Lung microvascular endothelial cell (primary cell): ENCODE measurements around the gene ERP27. TPM values are rescaled to one million over a fixed set of nuclear protein-coding genes. Genes with fewer than 3 reads are reported as not detected.

Experiments
- DNase-seq, 2 donors: peaks; one replicate each; pipeline versions ENCODE4 v3.0.0 to v3.0.0-alpha.2; 2010; ENCODE audit warnings: low read depth in 2 of 2
- total RNA-seq: library from RNA; depleted of rRNA; stranded (reverse); fragments of >200 nt; gene quantifications from 2 replicates; pipeline ENCODE4 v1.2.1, GENCODE V29; 2014

ERP27 gene
- 0.22 TPM in 1 of 2 replicates, not detected in the other for total RNA-seq

DNA sequence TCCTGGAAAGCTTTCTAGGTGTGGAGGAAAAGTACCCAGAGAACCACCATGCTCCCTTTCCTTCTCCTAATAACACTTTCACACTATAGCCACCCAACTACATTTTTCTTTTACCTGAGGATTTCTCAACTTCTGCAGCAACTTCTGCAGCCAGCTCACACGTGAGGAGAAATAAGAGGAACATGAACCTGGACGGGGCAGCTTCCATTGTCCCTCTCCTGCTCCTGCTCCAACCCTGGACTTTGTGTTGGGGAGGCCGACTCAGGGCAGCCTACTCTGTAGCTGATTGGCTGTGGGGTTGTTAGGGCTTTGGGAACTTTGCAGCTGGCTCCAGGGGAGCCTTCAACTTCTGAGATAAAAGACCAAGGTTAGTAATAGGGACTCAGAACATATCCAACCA, at the start of gene ERP27:
Gene ERP27, minus strand, starts transcription at position 237 of the 400 bp plus-strand sequence. Its CDS starts 29 bp downstream, at position 208.
- no peak for DNase-seq

DNA sequence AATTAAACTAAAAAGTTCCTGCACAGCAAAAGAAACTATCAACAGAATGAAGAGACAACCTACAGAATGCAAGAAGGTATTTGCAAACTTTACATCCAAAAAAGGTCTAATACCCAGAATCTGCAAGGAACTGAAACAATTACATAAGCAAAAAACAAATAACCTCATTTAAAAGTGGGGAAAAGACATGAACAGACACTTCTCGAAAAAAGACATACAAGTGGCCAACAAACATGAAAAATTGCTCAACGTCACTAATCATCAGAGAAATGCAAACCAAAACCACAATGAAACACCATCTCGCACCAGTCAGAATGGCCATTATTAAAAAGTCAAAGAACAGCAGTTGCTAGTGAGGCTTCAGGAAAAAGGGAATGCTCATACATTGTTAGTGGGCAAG, 49.7 kb upstream of the ERP27 start:
- DNase-seq: no peak

DNA sequence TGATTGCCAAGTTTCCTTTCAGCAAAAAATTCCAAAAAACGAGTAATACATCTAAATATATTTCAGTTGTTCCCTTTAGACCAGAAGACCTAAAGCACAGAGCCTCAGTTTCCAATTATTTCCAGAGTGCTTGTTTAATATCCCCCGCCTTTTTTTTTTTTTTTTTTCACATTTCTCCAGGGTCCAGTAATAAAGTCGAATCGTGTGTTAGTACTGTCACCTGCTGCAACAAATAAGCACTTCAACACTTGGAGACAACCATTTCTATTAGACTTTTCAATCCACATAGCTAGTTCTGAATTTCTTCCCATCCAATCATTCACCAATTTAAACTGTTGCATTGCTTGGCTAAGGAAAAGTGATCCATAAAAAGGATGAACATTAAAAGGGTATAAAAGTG, 48.1 kb upstream of the ERP27 start:
- peak; percentile 22 to 49 for DNase-seq

DNA sequence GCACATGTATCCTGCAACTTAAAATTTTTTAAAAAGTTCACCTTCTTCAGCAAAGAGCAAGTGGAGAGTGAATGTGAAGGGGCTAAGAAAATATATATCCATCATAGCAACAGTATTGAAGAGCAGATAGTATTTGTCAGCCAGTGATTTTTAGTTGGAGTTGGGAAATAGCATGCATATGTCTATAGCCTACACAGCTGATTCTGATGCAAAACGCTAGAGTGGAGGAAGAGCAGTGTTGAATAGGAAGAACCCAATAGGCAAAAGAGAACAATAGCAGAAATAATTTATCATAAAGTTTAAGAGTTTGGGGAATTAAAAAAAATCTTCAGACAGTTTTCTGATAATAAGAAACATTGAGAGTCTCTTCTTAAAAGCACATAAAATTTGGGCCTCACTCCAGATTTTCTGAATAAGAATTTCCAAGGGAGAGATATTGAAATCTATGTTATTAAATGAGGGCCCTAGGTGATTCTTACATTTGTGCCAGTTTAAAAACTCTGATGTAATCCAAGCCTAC, 46.5 kb upstream of the ERP27 start:
- no peak for DNase-seq

DNA sequence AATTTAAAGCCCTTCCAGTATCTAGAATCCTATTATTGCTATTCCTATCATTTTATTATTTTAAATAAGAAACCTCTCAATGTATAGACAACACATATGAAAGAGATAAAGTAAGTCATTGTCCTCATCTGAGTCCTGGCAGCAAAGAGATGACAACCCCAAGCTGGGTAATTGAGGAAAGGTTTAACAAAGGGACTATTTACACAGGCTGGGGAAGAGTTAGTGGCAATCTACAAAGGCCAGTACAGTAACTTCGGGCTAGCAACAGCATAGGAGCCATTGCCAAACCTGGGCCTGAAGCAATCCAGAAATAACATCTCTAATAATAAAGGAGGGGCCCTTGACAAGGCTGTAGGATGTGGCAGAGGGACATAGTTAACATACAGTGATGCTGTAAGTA, 45.7 kb upstream of the ERP27 start:
- no peak for DNase-seq

DNA sequence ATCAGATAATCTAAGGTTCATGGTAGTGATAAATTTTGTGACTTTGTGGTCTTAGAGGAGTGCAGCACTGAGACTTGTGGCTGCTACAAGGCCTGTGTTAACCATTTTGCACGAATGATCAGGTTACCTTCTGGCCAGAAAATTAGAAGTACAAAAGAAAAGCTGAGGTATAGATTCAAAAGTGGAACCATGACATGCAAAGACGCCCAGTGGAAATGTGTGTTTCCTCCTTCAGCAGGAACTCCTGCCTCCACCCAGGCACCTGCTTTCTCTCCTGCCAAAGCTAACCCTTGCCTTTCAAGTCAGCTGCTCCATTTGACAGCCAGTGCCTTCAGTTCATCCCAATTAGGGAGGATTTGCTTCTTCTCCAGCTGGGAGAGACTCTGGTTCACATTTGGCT, 44.7 kb upstream of the ERP27 start:
- DNase-seq: no peak

DNA sequence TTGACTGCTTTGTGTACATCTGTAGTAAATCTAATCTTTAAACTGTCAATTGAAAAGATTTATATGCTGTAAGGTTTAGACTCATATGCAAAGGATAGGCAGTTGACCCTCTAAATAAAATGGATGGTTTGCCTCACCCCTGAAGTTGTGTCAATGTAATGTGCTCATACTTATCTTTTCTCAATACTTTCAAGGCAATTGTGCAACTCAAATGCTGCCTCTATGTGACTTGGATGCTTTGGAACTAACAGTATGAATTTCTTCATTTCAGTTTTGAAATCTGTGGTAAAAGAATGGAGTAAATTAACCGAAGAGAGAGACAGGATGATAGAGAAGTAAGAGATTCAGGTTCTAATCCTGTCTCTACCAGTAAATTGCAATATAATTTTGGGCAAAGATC, 44.2 kb upstream of the ERP27 start:
- DNase-seq: no peak

DNA sequence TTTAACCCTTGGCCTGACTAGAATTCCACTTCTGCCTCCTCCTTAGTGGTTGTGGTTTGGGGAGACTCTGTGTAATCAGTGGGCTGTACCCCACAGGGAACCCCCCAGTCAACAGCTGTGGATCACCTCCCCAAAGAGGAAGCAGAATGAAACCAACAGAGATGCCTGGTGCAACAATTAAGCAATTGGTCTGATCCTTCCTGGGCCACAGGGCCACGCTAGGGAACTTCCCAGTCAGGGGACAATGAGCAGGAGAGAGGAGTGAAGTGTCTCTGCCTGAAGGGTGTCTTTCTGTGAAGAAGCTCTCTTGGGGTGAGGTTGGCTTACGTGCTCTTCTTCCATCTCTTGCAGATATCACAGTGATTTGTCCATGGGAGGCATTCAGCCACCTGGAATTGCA, 42.7 kb upstream of the ERP27 start:
- DNase-seq: no peak

DNA sequence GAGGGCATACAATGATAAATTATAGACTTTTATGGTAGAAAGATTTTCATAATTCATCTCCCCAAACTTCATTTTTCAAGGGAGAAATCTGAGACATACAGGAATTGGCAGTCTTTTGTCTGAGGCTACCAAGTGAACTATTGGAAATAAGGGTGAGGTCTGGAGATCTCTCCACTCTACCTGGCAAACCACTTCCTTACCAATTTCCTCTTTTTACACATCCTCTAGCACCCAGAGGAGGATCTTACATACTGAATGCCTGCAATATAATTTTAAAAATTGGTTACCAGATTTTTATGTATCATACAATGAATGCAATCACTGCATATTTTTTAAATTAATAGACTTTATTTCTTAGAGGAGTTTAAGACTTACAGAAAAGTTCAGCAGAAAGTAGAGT, 41.1 kb upstream of the ERP27 start:
- DNase-seq: no peak

DNA sequence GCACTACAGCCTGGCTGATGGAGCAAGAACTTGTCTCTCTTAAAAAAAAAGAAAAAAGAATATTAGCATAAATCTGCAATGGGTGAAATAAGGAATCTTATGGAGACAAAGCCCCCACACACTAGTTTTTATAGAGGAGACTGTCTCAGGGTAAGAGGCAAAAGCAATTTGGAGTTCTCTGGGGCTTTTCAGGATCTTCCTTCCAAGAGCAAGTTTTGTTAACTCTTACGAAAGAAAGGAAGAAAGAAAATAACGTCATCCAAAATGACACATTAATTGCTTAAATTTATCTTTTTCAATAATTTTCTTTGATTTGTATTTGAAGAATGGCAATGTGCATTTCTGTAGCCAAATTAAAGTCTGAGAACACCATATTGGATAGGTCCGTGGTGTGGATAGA, 38.3 kb upstream of the ERP27 start:
- DNase-seq: no peak

DNA sequence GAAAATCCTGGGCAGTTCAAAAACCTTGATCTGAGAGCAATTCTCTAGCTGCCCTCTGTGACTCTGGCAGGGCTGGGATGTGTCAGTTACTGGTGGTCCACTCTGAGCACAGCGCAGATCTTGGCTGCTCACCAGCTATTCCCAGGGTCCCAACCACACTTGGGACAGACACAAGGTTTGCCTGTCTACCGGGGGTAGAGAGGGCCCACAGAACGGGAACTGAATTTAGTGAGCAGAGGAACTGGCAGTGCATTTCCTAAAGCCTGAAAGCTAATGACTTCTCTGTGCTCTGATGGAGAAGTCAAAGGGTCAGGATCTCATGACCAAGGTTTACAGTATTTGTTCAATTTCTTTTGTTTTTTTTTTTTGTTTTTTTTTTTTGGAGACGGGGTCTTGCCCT, 37.1 kb upstream of the ERP27 start:
- no peak for DNase-seq

DNA sequence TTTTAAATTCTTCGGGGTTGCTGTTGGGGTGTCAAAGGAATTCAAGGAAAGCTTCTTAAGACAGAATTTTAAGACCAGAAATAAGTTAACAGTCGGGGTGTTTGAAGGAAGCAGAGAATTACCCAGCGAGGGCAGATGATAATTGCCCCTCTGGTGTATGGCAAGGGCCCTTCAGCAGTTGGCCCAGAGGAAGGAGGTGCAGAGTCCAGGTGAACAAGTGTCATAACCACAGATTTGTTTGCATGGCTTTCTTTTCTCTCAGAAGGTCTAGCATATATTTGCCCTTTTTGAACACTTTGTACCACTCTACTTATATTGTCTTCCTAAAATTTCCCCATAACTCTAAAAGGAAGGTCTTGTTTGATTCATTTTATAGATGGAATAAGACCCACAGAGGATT, 36.3 kb upstream of the ERP27 start:
- DNase-seq: no peak

DNA sequence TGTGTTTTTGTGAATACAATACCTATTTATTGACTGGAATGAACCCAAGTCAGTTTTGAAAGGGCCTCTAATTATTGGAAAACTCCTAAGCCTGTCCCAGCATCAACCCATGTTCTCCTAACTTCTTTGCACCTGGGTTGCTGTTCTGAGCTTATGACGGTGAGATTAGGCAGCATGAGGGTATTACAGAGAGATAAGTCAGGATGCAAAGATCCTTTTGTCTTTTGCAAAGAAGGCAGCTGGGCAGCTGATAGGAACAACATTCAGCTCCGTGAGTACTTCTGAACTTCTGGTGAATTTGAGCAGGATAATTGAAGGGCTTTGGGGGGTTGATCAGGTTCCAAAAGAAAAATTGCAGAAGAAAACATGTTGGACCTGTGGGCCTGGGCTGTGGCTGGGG, 34.5 kb upstream of the ERP27 start, which contains the start of gene PDE6H:
Gene PDE6H, plus strand, starts transcription at position 227 of the 400 bp plus-strand sequence. CDS start 4,971 bp downstream, outside the sequence.
- DNase-seq: no peak

DNA sequence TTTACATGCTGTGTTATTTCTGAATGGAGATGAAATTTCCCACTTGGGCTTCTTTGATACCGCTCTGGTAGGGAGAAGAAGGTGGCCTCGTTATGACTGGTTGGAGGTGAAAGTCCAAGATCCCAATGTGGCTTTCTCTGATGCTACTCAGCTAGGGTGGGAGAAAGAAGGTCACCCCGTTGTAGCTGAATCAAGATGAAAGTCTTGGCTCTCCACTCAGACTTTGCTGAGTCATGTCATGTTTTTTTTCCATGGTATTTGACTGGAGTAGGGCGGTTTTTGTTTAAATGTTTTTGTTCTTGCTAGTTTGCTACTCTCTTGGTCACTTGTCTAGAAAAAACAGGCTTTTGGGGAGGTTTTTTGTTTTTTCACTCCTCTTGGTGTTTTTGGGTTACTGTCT, 32.1 kb upstream of the ERP27 start:
- DNase-seq: no peak

DNA sequence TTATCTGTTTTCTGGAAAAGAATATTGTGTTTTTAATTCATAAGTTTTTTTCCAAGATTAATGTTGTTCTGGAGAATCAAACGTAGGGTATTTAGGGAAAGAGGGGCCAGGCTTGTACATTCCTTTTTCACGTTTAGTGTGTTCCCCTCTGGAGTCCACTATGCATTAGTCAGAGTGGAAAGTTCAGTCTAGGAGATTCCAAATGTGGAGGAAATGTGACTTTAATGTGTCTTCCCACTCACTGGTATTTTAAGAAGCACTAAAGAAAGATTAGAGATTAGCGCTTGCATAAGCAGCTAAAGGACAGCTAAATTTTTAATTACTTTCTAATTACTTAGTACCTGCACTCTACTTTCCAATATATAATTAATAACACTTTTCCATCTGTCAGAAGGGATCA, 30.1 kb upstream of the ERP27 start:
- DNase-seq: no peak

DNA sequence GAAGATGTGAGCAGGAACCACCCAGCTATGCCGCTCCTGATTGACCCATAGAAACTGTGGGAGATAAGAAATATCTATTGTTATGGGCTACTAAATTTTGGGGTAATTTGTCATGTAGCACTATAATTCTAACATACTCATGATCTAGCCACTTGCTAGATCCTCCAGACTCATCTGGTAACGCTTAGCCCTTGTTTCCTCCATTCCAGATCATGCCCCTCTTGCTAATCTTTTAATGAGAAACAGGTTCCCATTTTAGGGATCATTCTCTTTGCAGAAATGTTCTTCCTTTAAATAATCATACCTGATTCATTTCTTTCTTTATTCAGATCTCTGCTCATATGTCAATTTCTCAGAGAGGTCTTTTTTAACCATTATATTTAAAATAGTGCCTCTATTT, 26.9 kb upstream of the ERP27 start:
- no peak for DNase-seq

DNA sequence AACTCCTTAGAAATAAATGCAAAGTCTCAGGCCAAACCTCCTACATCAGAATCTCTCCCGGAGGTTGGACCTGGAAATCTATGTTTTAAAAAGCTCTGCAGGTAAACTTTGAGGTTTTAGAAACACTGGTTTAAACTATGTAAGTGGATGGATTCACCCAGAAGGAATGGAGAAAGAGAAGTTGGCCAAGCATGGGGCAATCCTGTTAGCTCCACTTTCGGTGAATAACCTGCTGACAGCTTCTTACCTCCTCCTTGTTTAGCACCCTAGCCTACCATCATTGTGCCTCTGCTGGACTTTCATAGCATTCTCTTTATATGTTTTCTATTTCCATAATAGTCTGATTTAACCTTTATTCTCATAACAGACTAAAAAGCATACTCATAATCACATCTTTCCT, 26.1 kb upstream of the ERP27 start:
- no peak for DNase-seq

DNA sequence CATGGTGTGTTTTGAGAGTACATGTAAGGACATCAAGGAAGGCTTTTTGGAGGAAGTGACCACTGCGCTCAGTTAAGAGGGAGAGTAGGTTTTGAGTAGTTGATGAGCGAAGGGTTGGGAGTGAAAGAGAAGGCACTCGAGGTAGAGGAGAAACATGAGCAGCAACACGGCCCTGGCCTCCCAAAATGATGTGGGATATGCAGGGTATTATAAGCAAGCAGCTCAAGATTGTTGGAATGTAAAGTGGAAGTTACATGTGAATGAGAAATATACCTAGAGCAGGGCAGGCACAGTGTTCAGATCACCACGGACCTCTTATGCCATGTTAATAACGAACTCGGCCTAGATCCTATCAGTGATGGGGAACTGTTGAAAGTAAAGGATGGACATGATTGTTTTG, 25.2 kb upstream of the ERP27 start:
- no peak for DNase-seq

DNA sequence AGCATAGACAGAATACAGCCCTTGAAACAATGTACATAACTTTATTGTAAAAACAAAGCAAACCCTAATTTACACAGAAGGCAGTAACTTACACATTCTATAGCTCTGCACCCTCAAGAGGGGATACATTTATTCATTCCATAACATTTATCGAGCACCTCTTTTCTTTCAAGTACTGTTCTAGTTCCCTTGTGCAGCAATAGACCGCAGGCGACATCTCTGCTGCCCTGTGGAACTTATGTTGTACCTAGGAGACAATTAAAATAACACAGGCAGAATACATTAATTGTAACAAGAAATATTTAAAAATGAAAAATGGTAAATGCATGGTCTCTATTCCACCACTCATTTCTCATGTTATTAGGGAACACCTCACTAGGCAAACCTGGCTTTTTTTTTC, 24.5 kb upstream of the ERP27 start:
- no peak for DNase-seq

DNA sequence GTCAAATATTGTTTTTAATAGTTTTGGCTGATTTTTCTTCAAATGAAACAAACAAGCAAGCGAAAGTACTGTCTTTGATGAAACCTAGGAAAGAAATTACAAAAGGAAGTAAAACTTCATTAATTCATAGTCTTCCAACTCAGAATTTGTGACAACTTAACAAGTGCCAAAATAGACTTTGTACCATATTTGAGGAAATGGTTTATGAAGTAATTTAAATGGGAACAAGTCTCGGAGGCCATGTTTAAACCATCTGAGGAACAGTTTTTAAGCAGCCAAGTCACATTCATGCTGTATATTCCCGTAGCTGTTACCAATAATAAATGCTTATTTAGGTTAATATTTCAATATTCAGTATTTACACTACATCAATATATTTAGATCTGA, 23.8 kb upstream of the ERP27 start:
- peak in 1 of 2 donors; percentile 37 for DNase-seq

DNA sequence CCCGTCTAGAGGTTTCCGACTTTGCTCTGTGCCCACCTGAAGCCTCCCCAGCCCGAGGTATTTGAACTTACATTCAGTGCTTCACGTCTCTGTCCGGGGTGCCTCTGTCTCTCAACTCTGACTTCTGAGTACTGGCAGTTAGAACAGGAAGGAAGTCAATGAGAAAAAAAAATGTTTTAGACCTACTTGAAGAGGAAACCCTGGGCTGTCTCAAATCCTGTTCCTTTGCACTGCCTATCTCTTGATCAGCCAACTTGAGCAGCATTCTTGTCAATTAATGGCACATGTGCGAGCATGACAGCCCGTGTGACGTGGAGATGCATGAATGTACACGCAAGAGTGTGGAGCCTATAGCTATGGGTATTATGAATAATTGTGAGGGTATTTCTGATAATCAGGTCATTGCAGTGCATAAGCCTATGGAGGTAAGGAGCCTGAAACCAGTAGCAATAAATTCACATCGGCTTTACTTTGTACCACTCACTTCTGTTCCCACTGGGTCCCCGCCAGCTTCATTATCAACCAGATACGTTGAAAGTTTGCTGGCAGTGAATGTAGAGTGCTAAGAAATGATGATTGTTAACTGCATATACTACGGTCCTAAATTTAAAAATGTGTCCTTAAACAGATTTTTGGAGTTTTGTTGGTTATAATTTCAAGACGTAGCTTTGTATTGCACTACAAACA, 23.3 kb upstream of the ERP27 start, which contains the start of gene ARHGDIB:
Gene ARHGDIB, minus strand, starts transcription at position 136 of the 687 bp plus-strand sequence. CDS start 10,889 bp downstream, outside the sequence.
- DNase-seq: peak in 1 of 2 donors; percentile 93

DNA sequence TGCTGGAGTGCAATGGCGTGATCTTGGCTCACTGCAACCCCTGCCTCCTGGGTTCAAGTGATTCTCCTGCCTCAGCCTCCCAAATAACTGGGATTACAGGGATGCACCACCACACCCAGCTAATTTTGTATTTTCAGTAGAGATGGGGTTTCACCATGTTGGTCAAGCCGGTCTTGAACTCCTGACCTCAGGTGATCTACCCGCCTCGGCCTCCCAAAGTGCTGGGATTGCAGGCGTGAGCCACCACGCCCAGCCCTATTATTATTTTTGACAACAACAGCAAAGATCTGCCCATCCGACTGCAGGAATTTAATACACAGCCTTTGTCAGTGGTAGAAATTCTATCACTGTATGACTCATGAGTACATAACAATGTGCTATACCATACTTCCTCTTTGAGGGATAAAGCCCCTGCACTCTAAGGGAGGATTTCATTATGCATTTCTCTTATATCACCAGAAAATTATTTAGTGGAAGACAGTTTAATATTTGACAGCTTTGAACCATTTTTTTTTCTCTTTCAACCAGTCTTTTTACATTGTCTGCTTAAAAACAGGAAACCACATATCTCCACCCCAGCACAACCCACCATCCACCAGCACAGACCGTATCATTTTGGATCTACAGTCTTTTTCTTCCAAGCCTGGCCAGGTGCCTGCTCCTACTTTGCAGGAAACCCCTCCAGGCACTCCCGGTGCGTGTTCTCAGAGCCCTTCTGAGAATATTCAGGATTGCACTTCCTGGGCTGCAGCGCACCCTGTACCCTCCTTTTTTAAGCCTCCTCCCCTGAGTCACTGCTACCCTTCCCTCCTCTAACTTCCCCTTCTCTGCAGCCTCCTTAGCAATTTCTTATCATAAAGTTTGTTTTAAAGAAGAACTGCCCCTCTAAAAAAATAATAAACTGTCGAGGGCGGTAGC, 22.5 kb upstream of the ERP27 start:
- DNase-seq: peak; percentile 58 to 74
